ENCODE results near the gene MAN2A1.
A peak's percentile ranks its signal among the peaks of the same experiment; 100 is the strongest.
"Not testable (repeated sequence)": the region's sequence is repeated elsewhere in the genome, so short reads cannot be mapped to it uniquely, and the experiment has no call there.

The MAN2A1 gene

DNA sequence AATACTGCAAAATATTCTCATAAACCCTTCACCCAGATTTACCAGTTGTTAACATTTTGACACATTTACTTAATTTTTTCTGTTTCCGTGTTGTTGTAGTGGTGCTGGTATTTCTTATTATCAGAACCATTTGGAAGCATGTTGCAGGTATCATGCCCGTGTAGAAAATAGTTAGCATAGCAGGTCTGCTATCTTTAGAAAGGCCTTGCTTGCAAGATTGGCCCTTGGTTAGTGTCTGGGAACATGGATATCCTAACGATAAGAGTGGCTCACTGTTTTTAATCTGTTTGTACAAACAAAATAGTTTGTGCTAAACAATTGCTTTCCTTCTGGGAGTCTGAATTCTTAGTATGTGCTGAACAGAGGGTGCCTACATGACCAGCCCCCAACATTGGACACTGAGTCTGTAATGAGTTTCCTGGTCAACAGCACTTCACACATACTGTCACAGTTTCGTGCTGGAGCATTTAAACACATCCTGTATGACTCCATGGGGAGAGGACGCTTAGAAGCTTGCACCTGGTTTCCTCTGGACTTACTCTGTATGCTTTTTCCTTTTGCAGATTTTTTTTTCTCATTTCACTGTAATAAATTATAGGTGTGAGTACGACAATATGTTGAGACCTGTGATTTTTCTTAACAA, 66.9 kb downstream of the MAN2A1 start:
- DNase-seq (ENCODE audit: low spot score), result no peak

DNA sequence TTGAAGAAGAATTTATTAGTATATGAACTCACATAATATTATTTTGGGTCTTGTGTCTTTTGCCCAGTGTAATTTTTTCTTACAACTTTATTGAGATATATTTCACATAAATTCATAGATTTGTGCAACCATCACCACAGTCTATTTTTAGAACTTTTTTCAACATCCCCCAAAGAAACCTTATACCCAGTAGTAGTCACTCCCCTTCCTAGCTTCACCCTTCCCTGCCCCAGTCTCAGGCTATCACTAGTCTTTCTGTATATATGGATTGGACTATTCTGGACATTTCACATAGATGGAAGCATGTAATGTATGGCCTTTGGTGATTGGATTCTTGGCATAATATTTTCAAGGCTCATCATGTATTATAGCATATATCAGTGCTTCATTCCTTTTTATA, 67.8 kb downstream of the MAN2A1 start:
- DNase-seq (ENCODE audit: low spot score), result no peak

DNA sequence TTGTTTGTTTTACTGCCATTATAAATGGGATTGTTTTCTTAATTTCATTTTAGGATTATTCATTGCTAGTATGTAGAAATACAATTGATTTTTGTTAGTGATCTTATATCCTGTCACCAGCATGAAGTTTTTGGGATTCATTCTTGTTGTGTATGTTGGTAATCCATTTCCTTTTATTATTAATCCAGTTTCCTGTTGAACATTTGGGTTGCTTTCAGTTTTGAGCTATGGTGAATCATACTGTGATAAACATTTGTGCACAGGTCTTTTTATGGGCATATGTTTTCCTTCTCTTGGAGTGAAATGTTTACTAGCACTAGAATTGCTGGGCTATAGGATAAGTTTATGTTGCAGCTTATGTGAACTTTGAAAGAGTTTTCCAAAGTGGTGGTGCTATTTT, 69.6 kb downstream of the MAN2A1 start:
- peak; percentile 54 for DNase-seq (ENCODE audit: low spot score)

DNA sequence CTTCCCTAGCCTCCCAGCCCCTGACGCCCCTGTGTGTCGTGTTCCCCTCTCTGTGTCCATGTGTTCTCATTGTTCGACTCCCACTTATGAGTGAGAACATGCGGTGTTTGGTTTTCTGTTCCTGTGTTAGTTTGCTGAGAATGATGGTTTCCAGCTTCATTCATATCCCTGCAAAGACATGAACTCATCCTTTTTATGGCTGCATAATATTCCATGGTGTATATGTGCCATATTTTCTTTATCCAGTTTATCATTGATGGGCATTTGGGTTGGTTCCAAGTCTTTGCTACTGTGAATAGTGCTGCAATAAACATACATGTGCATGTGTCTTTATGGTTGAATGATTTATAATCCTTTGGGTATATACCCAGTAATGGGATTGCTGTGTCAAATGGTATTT, 70.4 kb downstream of the MAN2A1 start:
- not testable (repeated sequence) for DNase-seq (ENCODE audit: low spot score)

DNA sequence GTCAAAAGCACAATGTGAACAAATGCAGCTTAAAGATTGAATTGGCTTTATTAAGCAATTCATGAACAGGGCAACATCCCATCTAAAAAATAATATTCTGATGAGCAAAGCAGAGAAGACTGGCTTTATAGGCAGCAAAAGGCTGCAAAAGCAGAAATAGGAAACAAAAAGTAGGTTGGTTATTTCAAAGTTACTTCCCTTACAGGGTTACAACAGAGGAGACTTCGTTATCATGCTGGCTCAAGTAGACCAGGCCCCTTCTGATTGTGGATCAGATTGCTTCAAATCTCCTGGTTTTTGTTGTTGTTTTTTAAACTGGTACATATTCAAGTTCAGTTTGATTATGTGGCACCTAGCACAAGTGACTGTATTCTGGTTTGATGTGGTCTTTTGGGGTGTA, 73.1 kb downstream of the MAN2A1 start:
- DNase-seq (ENCODE audit: low spot score), result no peak

DNA sequence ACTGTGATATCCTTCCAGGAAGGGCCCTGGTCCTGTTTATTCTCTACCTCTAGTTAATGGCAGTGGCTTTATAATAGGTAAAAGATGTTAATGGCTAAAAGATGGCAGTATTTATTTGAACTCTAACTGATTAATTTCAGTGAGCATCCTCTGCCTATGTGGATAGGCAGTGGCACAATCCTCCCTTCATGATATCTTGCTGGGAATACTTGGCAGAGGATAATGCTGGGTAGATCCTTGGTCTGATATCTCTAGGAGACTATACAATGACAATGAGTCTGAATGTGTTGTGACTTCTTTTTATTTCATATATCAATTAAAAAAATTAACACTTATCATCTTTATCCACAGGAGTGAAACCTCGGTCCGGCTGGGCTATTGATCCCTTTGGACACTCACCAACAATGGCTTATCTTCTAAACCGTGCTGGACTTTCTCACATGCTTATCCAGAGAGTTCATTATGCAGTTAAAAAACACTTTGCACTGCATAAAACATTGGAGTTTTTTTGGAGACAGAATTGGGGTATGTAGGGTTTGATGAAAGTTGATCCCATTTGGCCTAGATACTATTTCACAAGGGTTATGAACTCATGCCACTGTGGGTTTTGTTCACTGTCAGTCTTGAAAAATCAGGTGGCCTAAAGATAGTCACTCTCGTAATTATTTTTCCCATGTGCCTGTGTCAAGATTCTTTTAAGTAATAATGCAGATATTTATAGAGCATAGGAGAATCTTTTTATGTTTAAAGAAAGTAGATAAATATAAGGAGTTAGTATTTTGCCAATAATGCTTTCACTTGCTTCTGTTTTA, 77.7 kb downstream of the MAN2A1 start:
- DNase-seq (ENCODE audit: low spot score), result no peak

DNA sequence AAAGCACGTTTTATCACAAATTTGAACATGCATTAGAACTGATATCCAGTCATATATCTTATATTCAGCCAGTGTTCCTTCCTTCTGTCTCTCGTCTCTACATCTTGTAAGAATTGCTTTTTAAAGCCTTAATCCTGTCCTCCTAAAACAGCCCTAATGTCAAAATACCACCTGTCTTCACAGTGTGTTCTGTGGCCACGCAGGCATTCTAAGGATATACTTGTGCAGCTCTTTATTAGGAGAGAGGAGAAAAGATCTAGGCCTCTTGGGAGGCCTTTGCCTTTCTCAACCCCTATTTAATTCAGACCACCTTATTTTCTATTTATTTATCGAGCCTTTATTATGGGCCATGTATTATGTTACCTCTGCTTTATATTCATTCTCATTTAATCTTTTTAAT, 78.3 kb downstream of the MAN2A1 start:
- DNase-seq (ENCODE audit: low spot score), result no peak

DNA sequence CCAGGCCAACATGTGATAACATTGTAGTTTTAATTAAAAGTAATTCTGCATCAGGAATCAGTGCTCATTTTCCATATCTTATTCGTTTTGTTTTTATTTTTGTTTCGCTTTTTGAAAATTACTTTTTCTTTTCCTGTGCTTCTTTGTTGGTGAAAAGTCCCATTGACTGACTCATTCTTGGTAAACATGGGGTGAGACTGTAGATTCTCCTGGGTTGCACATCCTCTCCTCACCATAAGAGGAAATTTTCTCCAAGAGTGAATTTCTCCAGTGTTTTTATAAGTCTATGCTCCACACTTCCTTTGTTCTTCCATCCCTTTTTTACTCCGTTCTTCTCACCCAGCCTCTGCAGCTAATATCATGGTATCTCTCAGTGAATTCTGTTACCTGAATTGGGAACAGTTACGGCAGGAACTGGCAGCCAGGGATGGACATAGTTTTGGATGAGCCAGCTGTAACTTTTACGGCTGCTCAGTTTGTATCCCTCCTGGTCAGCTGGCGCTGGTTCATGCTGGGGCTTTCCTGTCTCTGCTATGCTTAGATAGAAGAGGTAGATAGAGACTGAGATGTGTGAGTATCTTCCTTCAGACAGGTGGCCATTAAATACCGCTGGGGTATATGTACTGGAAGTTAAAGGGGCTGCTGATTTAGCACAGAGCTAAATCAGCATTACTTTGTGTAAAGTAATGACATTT, 80.0 kb downstream of the MAN2A1 start:
- no peak for DNase-seq (ENCODE audit: low spot score)

DNA sequence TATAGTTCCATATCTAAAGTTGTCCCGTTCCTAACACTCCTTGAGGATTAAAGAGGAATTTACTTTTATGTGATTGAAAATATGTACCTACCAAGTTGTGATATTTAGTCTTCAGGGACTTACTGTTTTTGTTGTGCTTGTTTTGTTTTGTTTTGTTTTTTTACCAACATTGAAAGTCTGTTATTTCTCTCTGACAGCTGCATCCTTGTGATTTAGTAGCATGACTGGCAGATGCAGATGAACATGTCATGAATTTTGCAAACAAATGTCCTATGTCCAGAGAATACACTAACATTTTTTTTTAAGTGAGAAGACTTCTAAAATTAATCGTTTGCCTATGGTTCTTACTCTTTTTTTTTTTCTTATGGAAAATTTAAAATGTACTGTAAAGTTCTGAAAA, 85.4 kb downstream of the MAN2A1 start:
- no peak for DNase-seq (ENCODE audit: low spot score)

DNA sequence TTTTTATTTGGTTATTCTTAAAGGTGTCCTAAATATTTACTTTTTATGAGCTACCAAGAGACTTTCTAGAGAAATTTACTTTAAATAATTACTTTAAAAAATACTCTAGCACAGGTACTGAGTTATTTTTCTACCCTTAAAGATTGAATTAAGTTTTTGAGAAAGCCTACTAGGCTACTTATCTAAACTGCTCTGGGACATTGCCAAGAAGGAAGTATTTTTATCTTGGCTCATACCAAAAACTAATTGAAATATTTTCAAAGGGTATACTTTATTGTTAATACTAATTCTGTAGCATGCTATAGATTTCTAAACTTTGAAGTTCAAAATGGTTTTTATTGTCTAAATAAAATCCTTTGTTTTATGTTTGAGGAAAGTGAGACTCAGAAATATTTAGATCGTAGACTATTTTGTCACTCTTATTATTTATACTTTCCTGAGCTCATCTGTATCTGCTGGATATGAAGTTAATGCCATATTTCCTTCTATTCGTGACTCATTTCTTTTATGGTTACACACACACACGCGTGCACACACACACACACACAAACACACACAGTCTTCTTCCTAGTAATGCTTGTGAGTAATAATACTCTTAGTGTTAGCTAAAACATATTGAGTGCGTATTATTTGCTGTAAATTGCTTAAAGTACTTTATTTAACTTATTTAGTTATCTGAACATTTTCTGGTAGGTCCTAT, 89.5 kb downstream of the MAN2A1 start:
- peak; percentile 59 for DNase-seq (ENCODE audit: low spot score)

DNA sequence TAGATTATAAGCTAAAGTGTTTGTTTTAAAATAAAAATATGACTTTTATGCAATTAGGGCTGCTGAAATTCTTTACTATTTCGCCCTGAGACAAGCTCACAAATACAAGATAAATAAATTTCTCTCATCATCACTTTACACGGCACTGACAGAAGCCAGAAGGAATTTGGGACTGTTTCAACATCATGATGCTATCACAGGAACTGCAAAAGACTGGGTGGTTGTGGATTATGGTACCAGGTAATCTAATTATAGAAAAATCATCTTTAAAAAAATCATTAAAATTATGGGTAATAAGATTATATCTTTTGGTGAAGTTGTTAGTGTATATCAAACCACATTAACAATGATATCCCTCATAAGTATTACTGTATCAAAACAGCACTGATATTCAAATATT, 95.0 kb downstream of the MAN2A1 start:
- no peak for DNase-seq (ENCODE audit: low spot score)

DNA sequence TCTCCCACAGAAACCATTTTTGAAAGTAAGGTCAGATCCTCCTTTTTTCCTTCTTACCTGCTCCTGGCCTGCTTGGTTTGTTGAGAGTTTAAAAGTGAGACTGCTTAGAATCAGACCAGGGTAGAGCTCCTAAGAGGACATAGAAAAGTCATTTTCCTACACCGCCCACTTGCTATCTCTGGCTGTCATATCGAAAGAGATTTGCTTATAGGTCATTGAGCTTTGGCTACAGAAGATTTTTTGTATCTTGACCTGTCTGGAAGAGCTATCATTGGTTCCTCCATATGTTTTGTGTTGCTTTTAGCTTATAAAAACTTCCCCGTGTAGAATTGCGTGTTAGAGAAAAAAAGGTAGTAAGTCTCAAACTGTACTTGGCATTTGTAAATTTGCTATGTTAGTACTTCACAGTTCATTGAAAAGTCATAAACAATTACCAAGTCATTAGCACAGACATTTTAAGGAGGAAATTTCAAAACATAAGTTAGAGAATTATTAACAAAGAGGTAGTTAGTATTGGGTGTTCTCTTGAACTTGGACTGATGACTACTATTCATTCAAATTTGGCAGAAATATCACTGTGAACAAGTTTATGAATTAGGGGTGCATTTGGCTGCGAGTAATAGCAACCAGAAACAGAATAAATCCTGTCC, 96.6 kb downstream of the MAN2A1 start:
- no peak for DNase-seq (ENCODE audit: low spot score)

DNA sequence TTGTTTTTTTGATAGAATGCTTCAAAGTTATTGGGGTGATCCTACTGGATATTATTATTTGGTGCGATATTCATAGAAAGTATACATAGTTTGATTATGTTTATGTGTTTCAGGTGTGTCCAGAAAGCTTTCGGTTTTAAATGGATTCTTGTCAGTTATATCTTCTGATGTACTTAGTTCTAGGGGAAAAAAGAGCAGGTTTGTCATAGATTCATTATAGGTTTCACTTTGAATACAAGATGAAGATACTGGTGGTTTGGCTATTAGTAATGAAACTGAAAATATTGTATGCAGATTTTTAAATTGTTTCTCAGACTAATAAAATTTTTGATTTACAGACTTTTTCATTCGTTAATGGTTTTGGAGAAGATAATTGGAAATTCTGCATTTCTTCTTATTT, 98.9 kb downstream of the MAN2A1 start:
- DNase-seq (ENCODE audit: low spot score), result no peak

DNA sequence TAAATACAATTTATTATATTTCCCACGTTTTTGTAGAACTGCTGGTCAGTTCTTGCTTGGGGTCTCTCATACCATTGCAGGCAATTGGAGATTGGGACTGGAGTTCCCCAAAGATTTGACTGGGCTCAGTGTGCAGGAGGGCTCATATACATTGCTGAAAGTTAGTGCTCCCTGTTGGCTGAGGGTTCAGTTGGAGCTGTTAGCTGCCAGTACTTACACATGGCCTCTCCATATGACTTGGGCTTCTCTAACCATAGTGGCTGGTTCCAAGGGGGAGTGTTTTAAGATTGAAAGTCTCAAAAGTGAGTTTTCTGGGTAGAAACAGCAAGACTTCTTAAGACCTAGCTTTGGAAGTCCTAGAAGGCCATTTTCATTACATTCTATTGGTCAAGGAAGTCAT, 102.9 kb downstream of the MAN2A1 start:
- no peak for DNase-seq (ENCODE audit: low spot score)

DNA sequence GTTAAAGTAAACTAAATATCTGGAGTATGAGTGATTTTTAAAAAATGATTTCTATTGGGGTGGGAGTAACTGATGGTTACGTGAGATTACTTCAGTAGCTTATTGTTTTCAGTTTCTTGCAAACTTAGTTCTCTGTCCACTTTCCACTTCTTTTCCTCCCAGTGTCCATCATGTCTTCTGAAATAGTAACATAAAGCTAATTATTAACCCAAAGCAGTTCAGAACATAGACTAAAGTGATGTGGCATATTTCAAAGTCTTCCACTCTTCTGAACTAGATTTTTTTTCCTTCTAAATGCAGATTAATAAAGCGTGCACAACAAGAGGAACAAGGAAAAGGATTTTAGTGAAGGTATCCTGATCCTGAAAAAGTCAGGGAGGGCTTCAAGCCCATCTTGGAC, 114.1 kb downstream of the MAN2A1 start:
- DNase-seq (ENCODE audit: low spot score), result no peak

DNA sequence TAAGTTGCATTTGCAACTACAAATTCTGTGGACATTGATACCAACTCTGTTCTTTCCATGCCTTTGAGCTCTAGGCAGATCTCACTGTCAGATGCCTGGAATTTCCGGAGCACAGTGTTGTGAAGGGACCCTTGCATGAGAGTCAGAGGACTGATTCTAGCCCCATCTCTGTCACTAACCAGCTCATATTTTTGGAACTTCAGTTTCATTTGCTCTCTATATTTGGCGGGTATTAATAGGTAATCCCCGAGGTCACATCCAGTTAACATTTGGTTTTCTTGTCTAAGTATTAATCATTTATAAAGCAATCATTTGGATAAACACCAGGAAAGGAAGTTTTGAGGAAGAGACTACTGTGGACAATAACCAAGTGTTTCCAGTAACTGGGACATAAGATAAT, 115.7 kb downstream of the MAN2A1 start:
- DNase-seq (ENCODE audit: low spot score), result no peak

DNA sequence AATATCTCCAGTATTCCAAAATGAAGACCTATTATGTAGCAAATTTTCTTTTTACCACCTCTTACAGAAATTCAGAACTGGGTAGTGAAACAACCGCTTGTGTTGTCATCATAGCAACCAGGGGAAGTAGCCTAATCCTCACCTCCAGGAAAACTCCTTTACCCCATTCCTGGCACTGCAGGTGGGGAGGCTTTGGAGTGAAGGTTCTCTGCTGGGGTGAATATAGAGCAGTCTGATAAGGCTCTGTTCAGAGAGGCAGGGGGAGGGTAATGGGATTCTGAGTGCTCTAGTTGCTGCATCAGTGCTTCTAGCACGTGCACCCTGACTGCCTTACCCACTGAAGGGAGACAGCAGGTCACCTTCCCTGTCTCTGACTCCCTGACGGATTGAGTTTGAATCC, 116.2 kb downstream of the MAN2A1 start:
- DNase-seq (ENCODE audit: low spot score), result no peak

DNA sequence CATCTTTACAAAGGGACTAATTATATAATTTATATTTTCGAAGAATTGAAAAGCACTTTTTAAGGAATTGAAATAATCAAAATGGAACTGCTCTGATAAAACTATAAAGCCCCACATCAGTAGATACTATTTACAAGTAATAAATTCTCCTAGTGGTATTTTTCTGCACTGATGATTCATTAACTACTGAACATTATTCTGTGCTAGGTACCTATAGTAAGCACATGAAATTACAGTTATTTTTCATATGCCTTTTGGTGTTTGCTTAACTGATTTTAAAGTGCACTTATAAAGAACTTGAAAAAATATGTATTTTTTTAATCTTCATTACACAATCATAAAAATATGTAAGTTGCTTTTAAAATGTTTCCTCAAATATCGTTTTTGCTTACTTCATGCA, 123.0 kb downstream of the MAN2A1 start:
- DNase-seq (ENCODE audit: low spot score), result no peak

DNA sequence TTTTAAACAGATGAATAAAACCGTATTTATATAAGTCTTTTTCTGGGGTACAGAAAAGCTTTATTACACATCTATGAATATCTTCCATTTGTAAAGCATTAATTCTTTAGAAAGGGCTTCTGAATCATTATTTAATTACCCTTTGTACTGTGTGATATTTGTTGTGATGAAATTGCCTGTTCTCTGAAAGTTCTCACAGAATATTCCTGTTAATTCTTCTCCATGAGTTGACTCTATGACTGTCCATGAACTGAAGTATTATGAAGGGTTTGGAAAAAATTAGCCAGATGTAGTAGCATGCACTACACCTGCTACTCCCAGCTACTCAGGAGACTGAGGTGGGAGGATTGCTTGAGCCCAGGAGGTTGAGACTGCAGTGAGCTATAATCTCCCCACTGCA, 127.0 kb downstream of the MAN2A1 start:
- no peak for DNase-seq (ENCODE audit: low spot score)

DNA sequence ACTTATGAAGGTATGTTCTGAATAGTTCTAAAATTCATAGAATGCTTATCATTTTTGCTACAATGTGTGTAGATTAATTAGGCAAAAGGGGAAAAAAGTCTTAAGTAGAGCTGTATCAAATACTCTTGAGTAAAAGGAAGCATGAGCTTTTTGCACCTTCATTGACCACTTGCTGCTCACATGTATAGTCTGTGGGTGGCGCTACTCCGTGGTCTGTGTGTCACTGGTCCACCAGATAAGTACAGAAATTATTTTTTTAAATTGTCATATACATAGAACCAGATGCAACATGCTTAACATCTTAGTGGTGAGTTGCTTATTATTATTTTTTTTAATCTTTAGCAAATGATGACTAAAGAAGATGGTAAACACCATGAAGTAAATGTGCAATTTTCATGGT, 130.2 kb downstream of the MAN2A1 start:
- no peak for DNase-seq (ENCODE audit: low spot score)

DNA sequence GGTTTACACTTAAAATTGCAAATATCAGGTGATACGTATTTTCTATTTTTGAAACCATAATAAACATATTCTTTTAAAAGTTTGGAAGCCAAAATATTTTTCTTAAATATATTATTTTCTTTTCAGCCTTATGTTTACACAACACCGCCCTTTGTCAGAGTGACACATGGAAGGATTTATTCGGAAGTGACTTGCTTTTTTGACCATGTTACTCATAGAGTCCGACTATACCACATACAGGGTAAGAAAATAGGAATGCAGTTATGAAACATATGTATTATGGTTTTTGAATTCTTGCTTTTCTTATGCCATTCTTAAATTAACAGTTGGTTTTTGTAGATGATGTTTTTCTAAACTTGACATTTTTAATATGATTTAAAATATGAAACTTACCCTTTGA, 133.9 kb downstream of the MAN2A1 start:
- no peak for DNase-seq (ENCODE audit: low spot score)

DNA sequence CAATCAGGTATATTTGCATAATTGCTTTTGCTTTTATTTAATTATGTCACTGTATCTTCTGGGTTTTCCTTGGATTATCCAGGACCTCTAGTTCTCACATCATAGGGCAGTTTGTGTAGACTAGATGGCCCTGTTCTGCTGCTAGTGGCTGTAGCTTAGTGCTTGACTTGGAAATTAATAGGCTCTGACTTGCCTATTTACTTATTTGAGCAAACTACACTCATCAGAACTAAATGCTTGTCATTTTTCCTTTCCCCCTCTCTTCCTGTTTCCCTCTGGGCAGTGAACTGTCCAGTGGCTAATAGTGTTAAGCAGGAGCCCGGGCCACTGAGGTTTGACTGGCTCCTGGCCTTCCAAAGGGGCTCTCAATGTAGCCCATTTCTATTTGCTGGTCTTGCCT, 135.7 kb downstream of the MAN2A1 start:
- no peak for DNase-seq (ENCODE audit: low spot score)
